GM19025 (cell line): ENCODE data around the gene CEP131.

ENCODE experiments used
- ATAC-seq: cut with Tn5 transposase; IDR thresholded peaks from one replicate; pipeline ENCODE4 v1.9.1; 2021; ENCODE audit warnings: mild to moderate bottlenecking, low read depth, moderate library complexity; ENCODE audit not compliant: unreplicated experiment

CEP131 gene

GRCh38 chr17:81252326-81252986 lies 29.7 kb upstream of the CEP131 start:
- ATAC-seq, result no peak

DNA sequence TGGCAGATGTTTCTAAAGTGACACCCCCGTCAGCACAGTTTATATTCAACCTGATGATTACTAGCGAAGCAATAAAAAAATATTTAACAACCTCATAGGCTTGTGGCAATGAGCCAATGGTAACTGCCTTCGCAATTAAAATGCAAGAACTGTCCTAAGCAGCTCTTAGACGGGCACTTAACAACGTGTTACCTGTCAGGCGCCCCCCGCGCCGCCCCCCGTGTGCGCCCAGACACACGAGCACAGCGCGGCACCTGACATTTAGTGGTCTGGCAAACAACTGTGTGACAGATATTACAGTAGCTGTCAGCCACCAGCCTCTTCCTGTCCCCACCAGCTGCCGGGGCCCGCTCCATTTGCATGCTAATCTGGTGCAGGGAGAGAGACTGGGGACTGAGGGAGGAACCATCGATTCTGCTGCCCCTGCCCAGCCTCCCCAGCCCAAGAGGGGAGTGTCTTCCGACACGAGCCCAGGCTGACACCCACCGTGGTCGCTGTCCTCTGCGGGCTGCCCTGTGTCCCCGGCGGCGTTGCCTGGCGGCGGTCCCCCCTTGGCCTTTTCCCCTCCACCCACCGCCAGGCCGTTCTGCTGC lies 29.0 kb upstream of the CEP131 start:
- ATAC-seq, result no peak

- no peak for ATAC-seq
These were observed 28.4 kb upstream of the CEP131 start for GRCh38 chr17:81251094-81251708.

- no peak for ATAC-seq
These were observed 27.7 kb upstream of the CEP131 start for GRCh38 chr17:81250286-81251093.

DNA sequence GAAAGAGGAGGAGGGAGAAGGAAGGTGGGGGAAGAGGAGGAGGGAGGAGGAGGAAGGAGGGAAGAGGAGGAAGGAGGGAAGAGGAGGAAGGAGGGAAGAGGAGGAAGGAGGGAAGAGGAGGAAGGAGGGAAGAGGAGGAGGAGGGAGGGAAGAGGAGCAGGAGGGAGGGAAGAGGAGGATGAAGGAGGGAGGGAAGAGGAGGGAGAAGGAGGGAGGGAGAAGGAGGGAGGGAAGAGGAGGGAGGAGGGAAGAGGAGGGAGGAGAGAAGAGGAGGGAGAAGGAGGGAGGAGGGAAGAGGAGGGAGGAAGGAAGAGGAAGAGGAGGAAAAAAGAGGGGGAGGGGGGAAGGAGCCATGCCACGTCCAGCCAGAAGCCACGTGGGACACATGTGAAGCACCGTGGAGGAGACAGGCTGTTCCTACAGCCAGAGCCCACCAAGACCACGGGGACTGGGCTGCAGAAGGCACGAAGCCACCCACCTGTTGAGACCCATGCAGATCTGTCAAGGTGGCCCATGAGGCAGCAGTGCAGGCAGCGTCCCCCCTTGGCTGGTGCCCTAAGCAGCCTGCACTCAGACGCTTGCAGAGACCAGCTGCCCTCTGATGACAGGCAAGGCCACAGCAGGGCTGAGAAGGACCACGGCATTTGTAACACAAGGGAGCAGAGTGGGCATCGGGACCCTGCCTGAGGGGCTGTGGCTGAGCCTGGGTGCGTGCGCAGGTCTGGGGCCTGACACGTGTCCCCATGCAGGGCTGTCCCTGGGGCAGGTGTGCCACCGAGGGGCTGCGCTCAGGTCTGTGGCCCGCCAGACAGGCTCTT lies 26.7 kb upstream of the CEP131 start:
- no peak for ATAC-seq

GRCh38 chr17:81248649-81249048 lies 25.9 kb upstream of the CEP131 start:
- no peak for ATAC-seq

GRCh38 chr17:81247339-81247990 lies 24.7 kb upstream of the CEP131 start:
- ATAC-seq, result no peak

DNA sequence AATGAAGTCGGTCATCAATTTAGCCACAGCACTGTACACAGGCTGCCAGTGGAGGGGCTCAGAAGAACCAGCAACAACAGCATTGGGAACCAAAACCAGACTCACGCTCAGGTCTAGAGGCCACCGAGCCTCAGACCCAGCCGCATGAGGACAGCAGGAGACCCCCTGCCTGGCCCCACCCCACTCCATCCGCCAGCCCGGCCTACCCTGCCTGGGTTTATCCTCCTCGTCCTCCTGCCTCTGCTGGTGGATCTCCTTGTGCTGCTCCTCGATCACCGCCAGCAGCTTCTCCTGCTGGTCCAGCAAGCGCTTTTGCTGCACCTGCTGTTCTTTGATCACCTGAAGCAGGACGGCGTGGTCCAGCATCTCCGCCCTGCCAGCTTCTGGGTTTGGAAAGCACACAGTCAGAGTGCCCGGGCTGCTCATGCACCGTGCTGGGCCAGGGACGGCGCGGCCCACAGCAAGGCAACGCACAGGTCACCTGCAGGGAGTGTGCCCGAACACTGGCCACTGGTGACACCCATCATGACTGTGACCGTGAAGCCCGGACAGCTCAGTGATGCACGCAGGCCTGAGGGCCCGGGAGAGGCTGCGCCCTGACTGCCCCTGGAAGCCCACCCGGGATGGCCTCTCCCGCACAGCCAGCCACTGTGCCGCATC lies 24.0 kb upstream of the CEP131 start:
- ATAC-seq, result no peak

GRCh38 chr17:81246343-81246670 lies 23.5 kb upstream of the CEP131 start:
- no peak for ATAC-seq

GRCh38 chr17:81245665-81246342 lies 23.0 kb upstream of the CEP131 start:
- ATAC-seq, result no peak

GRCh38 chr17:81245024-81245664 lies 22.4 kb upstream of the CEP131 start:
- ATAC-seq, result no peak

- no peak for ATAC-seq
These were observed 21.7 kb upstream of the CEP131 start for GRCh38 chr17:81244358-81245023.

- no peak for ATAC-seq
These were observed 20.5 kb upstream of the CEP131 start for GRCh38 chr17:81243333-81243664.

DNA sequence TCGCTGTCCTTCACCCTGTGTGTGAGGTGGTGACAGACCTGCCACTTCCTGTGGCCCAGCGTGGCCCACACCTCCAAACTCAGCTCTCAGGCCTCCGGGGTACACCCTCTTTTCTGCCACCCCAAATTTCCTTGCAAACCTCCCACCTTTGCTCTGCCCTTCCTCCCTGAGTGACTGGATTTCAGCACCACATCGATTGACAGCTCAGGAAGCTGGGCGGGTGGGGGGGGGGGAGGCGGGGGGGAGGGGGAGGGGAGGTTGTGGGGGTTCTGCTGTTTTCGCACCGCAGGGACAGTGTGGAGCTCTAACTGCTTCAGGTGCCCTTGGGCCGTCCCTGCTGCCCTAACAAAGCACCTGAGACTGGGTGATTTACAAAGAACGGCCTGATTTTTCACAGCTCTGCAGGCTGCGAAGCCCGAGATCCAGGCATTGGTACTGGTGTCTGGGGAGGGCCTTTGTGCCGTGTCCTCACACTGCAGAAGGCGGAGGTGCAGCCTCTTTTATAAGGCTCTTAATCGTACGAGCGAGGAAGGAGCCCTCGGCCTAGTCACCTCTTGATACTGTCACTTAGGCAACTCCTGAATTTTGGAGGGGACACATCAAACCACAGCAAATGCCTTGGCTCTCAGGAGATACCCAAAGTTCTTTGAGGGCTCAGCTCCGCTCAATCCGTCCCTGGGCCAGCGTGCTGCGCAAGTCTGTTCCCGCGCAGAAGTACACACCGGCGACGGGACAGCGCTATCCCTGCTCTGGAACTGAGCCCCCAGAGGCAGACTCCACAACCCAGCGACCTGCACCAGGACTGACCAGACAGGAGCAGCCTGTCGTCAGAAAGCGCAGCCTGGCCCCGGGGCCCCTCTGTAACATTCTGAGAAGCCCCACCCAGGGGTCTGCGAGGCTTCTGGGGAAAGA lies 19.9 kb upstream of the CEP131 start:
- no peak for ATAC-seq

- no peak for ATAC-seq
These were observed 19.1 kb upstream of the CEP131 start for GRCh38 chr17:81241648-81242420.

DNA sequence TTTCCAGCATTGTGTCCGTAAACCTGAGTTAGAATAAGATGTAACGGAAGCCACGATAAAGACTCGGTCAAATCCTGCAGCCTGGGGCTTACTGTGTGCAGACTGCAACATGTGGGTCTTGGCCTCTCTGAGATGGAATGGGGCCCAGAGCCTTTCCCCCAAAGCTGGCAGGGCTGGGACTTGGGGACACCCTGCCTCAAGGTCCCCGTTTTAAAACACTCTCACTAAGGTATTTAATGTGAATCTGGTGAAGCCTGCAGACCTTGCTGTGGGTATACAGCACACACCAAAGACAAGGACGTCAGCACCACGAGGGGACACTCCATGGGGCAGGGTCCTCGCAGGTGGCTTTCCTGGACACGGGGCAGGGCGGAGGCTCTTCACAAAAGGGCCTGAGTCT lies 18.4 kb upstream of the CEP131 start:
- no peak for ATAC-seq
